ENCODE measurements around the gene TTL.
"Not testable (repeated sequence)": the region's sequence is repeated elsewhere in the genome, so short reads cannot be mapped to it uniquely, and the experiment has no call there.

The TTL gene

GRCh38 chr2:112476434-112476833 lies 5.5 kb upstream of the TTL start:
- DNase-seq = no peak

GRCh38 chr2:112480530-112481049 lies 1.4 kb upstream of the TTL start:
- peak; percentile 21 for DNase-seq

GRCh38 chr2:112481050-112481527 lies 867 bp upstream of the TTL start:
- DNase-seq = peak; percentile 81

- peak; percentile 41 for DNase-seq
These were observed 519 bp downstream of the TTL start for GRCh38 chr2:112482309-112483041.

- no peak for DNase-seq
These were observed 1.1 kb downstream of the TTL start for GRCh38 chr2:112483042-112483473.

GRCh38 chr2:112483831-112484230 lies 1.9 kb downstream of the TTL start:
- no peak for DNase-seq

GRCh38 chr2:112485849-112486248 lies 3.9 kb downstream of the TTL start:
- DNase-seq = no peak

- DNase-seq = no peak
These were observed 4.9 kb downstream of the TTL start for GRCh38 chr2:112486895-112487294.

GRCh38 chr2:112487444-112487961 lies 5.5 kb downstream of the TTL start:
- DNase-seq = no peak

- DNase-seq = no peak
These were observed 6.2 kb downstream of the TTL start for GRCh38 chr2:112488201-112488600.

GRCh38 chr2:112491946-112492345 lies 10.0 kb downstream of the TTL start:
- DNase-seq = no peak

GRCh38 chr2:112493048-112493447 lies 11.1 kb downstream of the TTL start:
- no peak for DNase-seq

- no peak for DNase-seq
These were observed 12.1 kb downstream of the TTL start for GRCh38 chr2:112493858-112494648.

GRCh38 chr2:112494828-112495227 lies 12.9 kb downstream of the TTL start:
- DNase-seq = no peak

- DNase-seq = not testable (repeated sequence)
These were observed 13.9 kb downstream of the TTL start for GRCh38 chr2:112495878-112496277.

GRCh38 chr2:112500850-112501484 lies 19.0 kb downstream of the TTL start:
- DNase-seq = peak; percentile 26

GRCh38 chr2:112509239-112509998 lies 27.5 kb downstream of the TTL start:
- DNase-seq = not testable (repeated sequence)

- DNase-seq = no peak
These were observed 34.8 kb downstream of the TTL start for GRCh38 chr2:112516801-112517200.

- no peak for DNase-seq
These were observed 36.9 kb downstream of the TTL start for GRCh38 chr2:112518807-112519206.

- no peak for DNase-seq
These were observed 37.5 kb downstream of the TTL start for GRCh38 chr2:112519506-112519905.

- no peak for DNase-seq
These were observed 38.4 kb downstream of the TTL start for GRCh38 chr2:112520234-112520783.

- DNase-seq = no peak
These were observed 41.4 kb downstream of the TTL start for GRCh38 chr2:112523291-112523777.
